Activated CD8-positive, alpha-beta memory T cell treated with anti-CD3 and anti-CD28 coated beads, Interleukin-2, amount 50 U/mL, for 24 hours (primary cell): ENCODE data around the gene PXMP2.

Source experiments
- DNase-seq: peaks from one replicate; pipeline ENCODE4 v3.0.0-alpha.2; 2020; ENCODE audit errors: extremely low read depth

PXMP2 gene

DNA sequence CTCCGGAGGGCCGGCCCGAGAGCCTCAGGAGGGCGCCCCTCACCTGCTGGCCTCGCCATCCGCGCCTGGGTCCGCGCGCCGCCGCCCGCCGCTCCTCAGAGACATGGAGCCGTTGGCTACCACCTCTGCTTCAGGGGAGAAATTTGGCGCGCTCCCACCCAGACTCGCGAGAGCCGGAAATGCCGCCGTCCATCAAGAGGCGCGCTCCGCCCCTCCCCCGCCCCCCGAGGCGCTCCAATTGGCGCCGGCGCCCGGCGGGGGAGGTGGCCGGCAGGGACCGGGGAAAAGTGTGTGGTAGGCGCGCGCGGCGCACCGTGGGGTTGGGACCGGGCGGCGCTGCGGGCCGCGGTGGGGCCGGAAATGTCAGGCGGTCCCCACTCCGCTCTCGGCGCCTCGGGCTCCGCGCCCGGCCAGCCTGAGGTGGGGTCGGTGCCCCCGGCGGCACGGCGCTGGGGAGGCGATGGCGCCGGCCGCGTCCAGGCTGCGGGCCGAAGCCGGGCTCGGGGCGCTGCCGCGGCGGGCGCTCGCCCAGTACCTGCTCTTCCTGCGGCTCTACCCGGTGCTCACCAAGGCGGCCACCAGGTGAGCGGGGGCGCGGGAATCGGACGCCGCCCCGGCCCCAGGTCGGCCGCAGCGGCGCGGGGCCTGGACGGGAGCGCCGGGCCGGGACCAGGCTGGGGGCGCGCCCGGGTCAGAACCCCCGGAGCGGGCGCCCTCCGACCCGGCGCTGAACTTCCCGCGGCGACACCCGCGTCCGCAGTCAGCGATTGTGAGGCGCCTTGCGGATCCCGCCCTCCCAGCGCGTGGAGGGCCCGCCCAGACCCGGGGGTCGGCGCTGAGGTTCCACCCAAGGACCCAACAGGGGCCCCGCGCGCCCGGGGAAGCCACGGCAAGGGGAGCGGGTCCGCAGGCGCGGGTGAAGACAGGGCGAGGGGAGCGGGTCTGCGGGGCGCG lies at the start of gene PXMP2, which contains the start of gene POLE:
TSS of gene PXMP2 (plus strand) at position 377 of the 954 bp plus-strand sequence. CDS start at position 461, 84 bp downstream.
TSS of gene POLE (minus strand) at position 132 of the 954 bp plus-strand sequence. CDS start at position 105, 27 bp downstream.
- peak; percentile 81 for DNase-seq

- no peak for DNase-seq
Measured at GRCh38 chr12:132637811-132638210, 49.6 kb upstream of the PXMP2 start.

DNA sequence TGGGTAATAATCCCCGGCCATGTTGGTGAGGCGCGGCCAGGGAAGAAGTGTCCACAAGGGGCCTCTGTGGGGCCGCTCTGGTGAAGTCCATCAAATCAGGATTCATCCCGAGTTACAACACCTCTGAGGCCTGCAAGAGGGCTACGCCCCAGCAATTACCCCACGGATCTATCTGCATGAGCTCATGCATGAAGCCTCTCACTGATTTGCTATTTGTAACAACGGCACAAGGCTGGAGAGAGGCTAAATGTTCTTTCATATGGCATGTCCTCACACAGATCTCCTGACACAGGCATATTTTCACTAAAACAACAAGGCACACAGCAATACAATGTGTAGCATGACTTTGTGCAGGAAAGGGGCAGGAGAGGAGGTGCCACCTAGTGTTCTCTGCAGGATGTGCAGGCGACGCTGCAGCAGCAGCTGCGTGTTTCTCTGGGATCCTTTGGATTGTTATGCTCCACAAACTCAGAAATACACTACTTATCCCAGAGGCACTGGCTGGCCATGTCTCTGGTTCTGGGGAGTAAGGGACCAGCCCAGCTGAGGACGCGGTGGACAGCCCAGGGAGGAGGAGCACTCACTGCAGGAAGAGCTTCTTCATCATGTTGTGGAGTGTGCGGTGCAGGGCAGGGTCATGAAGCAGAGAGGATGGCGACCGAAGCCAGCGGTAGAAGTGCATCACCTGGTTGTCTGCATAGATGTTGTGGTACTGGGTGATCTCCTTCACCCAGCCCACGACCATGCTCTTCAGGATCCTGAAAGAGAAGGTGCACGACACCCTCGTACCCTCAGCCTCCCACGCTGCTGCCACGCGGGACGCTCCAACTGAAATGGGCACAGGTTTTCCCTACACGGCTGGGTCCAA lies 48.6 kb upstream of the PXMP2 start:
- DNase-seq = no peak

DNA sequence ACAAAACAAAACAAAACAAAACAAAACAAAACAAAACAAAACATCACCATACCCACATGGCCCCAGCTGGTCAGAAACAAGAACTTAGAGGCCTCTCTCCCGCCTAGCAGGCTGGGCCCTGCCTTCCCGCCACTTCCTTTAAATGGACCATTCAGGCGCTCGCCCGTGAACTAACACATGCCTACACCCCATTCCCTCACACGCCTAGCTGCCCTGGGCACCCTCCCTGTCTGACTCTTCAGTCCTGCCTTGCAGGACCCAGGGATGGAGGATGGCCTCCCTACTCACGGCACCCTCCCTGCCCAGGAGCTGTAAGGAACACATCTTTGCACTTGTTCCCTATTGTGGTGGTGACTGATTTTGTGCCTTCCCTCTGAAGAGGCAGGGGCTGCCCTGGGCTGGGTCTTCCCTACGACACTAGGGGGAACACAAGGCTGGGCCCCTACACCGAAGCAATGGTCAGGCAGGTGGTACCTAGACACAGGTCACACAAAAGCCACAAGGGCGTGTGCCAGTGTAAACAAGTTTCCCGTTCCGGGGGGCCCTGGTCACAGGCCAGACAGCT lies 47.3 kb upstream of the PXMP2 start:
- DNase-seq = no peak

DNA sequence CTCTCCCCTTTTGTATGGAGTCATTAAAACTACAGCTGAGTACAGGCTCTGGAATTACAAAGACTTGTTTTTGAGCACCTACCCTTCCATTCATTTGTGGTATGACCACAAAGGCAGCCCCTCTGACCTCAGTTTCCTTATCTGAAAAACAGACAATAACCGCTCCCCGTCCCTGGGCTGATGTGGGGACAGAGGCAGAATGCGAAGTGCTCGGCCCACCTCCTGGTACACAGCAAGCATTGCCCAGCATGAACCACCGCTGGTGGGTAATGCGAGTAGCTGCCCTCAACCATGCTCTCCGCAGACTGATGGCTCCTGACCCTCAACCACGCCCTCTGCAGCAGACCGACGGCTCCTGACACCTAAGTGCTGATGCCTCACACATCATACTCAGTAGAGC lies 46.5 kb upstream of the PXMP2 start:
- DNase-seq = no peak

- no peak for DNase-seq
Measured at GRCh38 chr12:132641811-132642650, 45.4 kb upstream of the PXMP2 start.

GRCh38 chr12:132642846-132643835 lies 44.2 kb upstream of the PXMP2 start:
- DNase-seq = no peak

DNA sequence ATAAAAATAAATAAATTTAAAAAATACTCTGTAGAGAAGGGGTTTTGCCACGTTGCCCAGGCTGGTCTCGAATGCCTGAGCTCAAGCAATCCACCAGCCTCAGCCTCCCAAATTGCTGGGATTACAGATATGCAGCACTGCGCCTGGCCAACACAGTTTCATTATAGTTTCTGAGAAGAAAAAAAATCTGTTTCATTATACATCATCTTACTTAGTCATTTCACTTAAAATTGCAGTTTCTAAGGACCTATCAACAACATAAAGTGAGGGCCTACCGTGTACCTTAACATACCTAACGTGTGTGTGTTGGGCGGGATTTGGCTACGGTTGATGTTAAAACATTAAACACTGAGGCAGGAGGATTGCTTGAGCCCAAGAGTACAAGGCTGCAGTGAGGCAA lies 40.5 kb upstream of the PXMP2 start:
- DNase-seq = no peak

DNA sequence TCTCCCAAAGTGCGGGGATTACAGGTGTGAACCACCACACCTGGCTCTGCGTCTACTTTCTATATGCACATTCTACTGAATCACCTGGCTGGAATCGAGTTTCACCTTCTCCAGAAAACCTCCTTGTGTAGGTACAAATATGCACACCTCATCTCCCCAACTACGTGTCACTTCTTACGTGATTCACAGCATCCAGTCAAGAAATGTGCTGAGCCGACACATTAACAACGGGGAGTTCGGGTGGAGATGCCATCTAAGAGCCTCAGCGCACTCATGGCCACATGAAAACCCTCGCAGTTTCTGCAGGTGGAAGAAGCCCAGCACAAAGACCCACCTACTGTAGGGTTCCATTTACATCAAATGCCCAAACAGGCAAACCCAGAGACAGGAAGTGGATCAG lies 39.5 kb upstream of the PXMP2 start:
- DNase-seq = no peak

- no peak for DNase-seq
Measured at GRCh38 chr12:132648616-132649225, 38.7 kb upstream of the PXMP2 start.

- no peak for DNase-seq
Measured at GRCh38 chr12:132649226-132649945, 38.0 kb upstream of the PXMP2 start.

DNA sequence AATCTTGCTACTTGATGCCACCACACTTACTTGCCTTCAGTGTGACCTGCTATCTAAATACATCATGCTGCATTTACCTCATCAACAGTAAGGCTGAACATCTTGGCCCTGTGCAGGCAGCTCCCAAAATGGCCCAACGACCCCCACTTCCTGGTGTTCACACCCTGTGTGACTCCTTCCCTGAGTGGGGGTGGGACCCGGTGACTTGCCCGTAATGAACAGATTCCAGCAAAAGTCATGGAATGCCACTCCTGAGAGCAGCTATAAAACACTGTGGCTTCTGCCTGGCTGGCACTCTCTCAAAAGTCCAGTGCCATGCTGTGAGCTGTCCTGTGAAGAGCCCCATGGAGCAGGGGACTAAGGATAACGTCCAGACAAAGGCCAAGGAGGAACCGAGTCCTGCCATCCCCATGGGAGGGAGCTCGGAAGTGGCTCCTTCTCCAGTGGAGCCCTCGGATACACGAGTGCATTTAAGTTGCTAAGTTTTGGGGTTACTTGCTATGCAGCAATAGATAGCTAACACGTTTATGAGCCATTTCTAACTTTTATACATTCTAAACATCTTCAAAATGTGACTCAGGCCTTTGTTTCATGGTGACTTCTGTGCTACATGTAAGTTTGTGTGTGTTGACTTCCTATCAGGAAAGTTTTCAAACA lies 35.8 kb upstream of the PXMP2 start:
- no peak for DNase-seq

- DNase-seq = no peak
Measured at GRCh38 chr12:132653567-132654290, 33.7 kb upstream of the PXMP2 start.

- DNase-seq = no peak
Measured at GRCh38 chr12:132657004-132657727, 30.2 kb upstream of the PXMP2 start.

DNA sequence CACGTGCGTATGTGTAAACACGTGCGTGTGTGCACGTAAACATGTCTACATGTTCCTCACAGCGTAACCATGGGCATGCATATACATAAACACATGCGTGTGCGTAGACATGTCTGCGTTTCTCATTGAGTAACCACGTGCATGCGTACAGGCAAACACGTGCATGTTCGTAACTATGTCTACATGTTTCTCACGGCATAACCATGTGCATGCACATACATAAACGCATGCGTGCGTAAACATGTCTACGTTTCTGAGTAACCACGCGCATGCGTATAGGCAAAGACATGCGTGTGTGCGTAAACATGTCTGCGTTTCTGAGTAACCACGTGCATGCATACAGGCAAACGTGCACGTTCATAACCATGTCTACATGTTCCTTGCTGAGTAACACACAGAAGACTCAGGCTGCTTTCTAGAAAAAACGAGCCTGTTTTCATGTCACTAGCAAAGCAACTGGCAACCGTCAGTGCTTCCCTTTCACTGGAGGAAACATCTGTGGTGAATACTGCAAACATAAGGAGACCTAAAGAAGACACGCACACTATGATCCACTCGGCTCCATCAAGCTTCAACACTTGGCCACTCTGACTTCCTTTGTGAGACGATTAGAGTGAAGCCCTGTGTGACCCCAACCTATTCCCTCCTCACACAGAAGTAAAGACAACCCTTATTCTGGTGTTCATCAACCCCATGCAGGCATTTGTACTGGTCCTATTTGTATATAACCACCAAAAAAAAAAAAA lies 29.1 kb upstream of the PXMP2 start:
- no peak for DNase-seq

GRCh38 chr12:132659146-132659545 lies 28.2 kb upstream of the PXMP2 start:
- DNase-seq = no peak
